Heart left ventricle (tissue), 16 donors: ENCODE data around the gene ACSL3. TPM values are rescaled to one million over a fixed set of nuclear protein-coding genes. Genes with fewer than 3 reads are reported as not detected.

Experiments
- ATAC-seq, 4 donors: fragments of 200-7000 bp; cut with Tn5 transposase; one replicate each; pipeline ENCODE4 v1.9.1; 2020 to 2022; ENCODE audit warnings: moderate library complexity in 4 of 4, mild to moderate bottlenecking in 3 of 4, moderate number of reproducible peaks in 1 of 4
- DNase-seq, 5 donors: peaks; one replicate each; pipeline ENCODE4 v3.0.0-alpha.2; 2020
- H3K27ac ChIP-seq, 12 donors: fragments of 200-600 bp; sonication (generic) in 4 of 12; one replicate each; pipeline versions ENCODE4 v1.5.0 to v1.8.0; 2016 to 2022; ENCODE audit warnings: mild to moderate bottlenecking in 2 of 12
- H3K27me3 ChIP-seq, 9 donors: fragments of 200-600 bp; sonication (generic) in 2 of 9; one replicate each; pipeline versions ENCODE4 v1.5.1 to v1.8.0; 2016 to 2022; ENCODE audit warnings: mild to moderate bottlenecking in 3 of 9
- H3K36me3 ChIP-seq, 9 donors: fragments of 200-600 bp; sonication (generic) in 2 of 9; one replicate each; pipeline versions ENCODE4 v1.5.0 to v1.8.0; 2018 to 2022; ENCODE audit warnings: mild to moderate bottlenecking in 2 of 9
- H3K4me1 ChIP-seq, 12 donors: fragments of 200-600 bp; sonication (generic) in 4 of 12; one replicate each; pipeline versions ENCODE4 v1.5.0 to v1.8.0; 2016 to 2022; ENCODE audit warnings: mild to moderate bottlenecking in 3 of 12
- H3K4me3 ChIP-seq, 12 donors: fragments of 200-600 bp; sonication (generic) in 4 of 12; one replicate each; pipeline versions ENCODE4 v1.5.0 to v1.8.0; 2017 to 2022; ENCODE audit warnings: mild to moderate bottlenecking in 9 of 12, moderate library complexity in 4 of 12
- H3K9me3 ChIP-seq, 12 donors: fragments of 200-600 bp; sonication (generic) in 4 of 12; one replicate each; pipeline versions ENCODE4 v1.5.0 to v1.8.0; 2016 to 2022; ENCODE audit warnings: mild to moderate bottlenecking in 1 of 12
- CTCF ChIP-seq, 12 donors: fragments of 200-600 bp; sonication (generic) in 4 of 12; IDR thresholded peaks; one replicate each; pipeline versions ENCODE4 v1.5.0 to v1.8.0; 2018 to 2022; ENCODE audit warnings: antibody characterized with exemption in 12 of 12, mild to moderate bottlenecking in 5 of 12
- POLR2A ChIP-seq, 2 donors: fragments of 450-650 bp; IDR thresholded peaks; one replicate each; pipeline ENCODE4 v1.6.1; 2017; ENCODE audit warnings: antibody characterized with exemption in 2 of 2, mild to moderate bottlenecking in 2 of 2, moderate library complexity in 2 of 2
- WGBS, 4 donors: extraction: QIAGEN DNeasy Blood & Tissue Kit in 2 of 4; methylation state at CpG; one replicate each; pipeline versions ENCODE4 v1.1.5 to v1.1.7; 2013 to 2018; 5-methylcytosine and 5-hydroxymethylcytosine counted together
- intact Hi-C, 10 donors: fragments of 100-400 bp; cut with DNase I; formaldehyde crosslinking; loops; one replicate each; pipeline versions ENCODE4 v1.11.1 to v1.14.2; 2022
- polyA plus RNA-seq, 2 donors: library from polyadenylated mRNA; stranded (reverse); fragments of 200-250 nt; gene quantifications; one replicate each; pipeline ENCODE4 v1.2.3, GENCODE V29; 2013
- total RNA-seq, 9 donors: library from RNA; depleted of rRNA in 2 of 9; stranded (reverse); fragments of >200 nt in 2 of 9; fragmentation: NEBNext Ultra II Directional in 3 of 9; extraction: Animal tissue kit (Norgen Biotek cat#: 25700) in 3 of 9; gene quantifications; one replicate each; pipeline versions ENCODE4 v1.1.0 to v1.2.4, GENCODE V29; 2016 to 2023
- donor health status: ischemic (EF 13 %, LVEDD 7.1; RV severe dilation, severe dysfunction).
- donor health status: healthy with polysubstance abuse.
- donor health status: DM: no; HTN: yes; CAD: no.
- donor health status: DM: no; HTN: no; CAD: no.
- donor health status: ischemic (EF 25% LVEDD 6.9; RV normal size, moderate dysfunction).
- donor health status: ischemic (EF 25% LVEDD 5.7; RV mildly dilated, moderate dysfunction).
- donor health status: healthy.
- donor health status: DM: yes; HTN: yes; CAD: no.
- donor health status: ischemic (EF 35%, LVEDD 5.7; RV mildly dilated, moderate dysfunction).
- donor health status: nonischemic (EF 11% LVEDD 7.7; RV severe dilation, severe dysfunction).
- donor health status: DM: yes; HTN: yes; CAD: no.
- donor health status: PGD.
- donor health status: ischemic (EF 29% LVEDD 5.4; RV normal size, mild dysfunction).
- donor health status: nonischemic (EF 23%, LVEDD 6.1; RV moderate dilation, normal function).

The ACSL3 gene
- total and polyA plus RNA-seq, 11 donors, result 12.0 to 56.8 (median 51.9) TPM

GRCh38 chr2:222876947-222877346, 16.1 kb downstream of the ACSL3 start:
- intact Hi-C loops, result no loop called here
- Histone ChIP-seq H3K9me3 (no peaks in the 10 kb centered on the region), H3K27me3 (no peaks in the 10 kb centered on the region), H3K4me3 (no peak overlapping the region), H3K27ac (no peak overlapping the region), H3K36me3 (no peaks in the 10 kb centered on the region), H3K4me1 (peaks cover 0 to 57% (median 25%) of the 10 kb centered on the region in 12 donors)
- ATAC-seq, result no peak
- no peak for DNase-seq
- TF ChIP-seq CTCF (IDR thresholded peaks at IDR 0.05) (no peak), POLR2A (IDR thresholded peaks at IDR 0.05) (no peak)

- H3K36me3 ChIP-seq, result no peaks in the 10 kb centered on the region
- DNase-seq, result no peak
- H3K27ac ChIP-seq, result no peak overlapping the region
- 75 to 84% (median 80%) methylated on average over 2 of the region's 2 CpGs for WGBS, 4 donors
- no peak for TF ChIP-seq POLR2A (IDR thresholded peaks at IDR 0.05)
- TF ChIP-seq CTCF (IDR thresholded peaks at IDR 0.05), result no peak
- H3K4me1 ChIP-seq, result peaks cover 0 to 58% (median 27%) of the 10 kb centered on the region in 12 donors
- ATAC-seq, result no peak
- no peaks in the 10 kb centered on the region for H3K9me3 ChIP-seq
- H3K4me3 ChIP-seq, result no peak overlapping the region
- no peaks in the 10 kb centered on the region for H3K27me3 ChIP-seq
- intact Hi-C loops, result no loop called here
Measured at GRCh38 chr2:222877556-222878300, 16.9 kb downstream of the ACSL3 start.

GRCh38 chr2:222878301-222878876, 17.6 kb downstream of the ACSL3 start:
- WGBS, 4 donors, result 79 to 87% (median 84%) methylated on average over 5 of the region's 5 CpGs
- Histone ChIP-seq H3K36me3 (no peaks in the 10 kb centered on the region), H3K27ac (no peak overlapping the region), H3K27me3 (no peaks in the 10 kb centered on the region), H3K4me3 (no peak overlapping the region), H3K4me1 (peaks cover 2 to 63% (median 30%) of the 10 kb centered on the region in 12 donors), H3K9me3 (no peaks in the 10 kb centered on the region)
- intact Hi-C loops, result no loop called here
- TF ChIP-seq POLR2A (IDR thresholded peaks at IDR 0.05) (no peak), CTCF (IDR thresholded peaks at IDR 0.05) (no peak)
- ATAC-seq (no peak), DNase-seq (no peak)

GRCh38 chr2:222878877-222879603, 18.2 kb downstream of the ACSL3 start:
- no peak overlapping the region for H3K4me3 ChIP-seq
- no peak overlapping the region for H3K27ac ChIP-seq
- no peaks in the 10 kb centered on the region for H3K36me3 ChIP-seq
- ATAC-seq (no peak), DNase-seq (no peak)
- peaks cover 2 to 70% (median 36%) of the 10 kb centered on the region in 12 donors for H3K4me1 ChIP-seq
- no peaks in the 10 kb centered on the region for H3K27me3 ChIP-seq
- intact Hi-C loops, result no loop called here
- no peaks in the 10 kb centered on the region for H3K9me3 ChIP-seq
- 87 to 91% (median 88%) methylated on average over 10 of the region's 10 CpGs for WGBS, 4 donors
- TF ChIP-seq POLR2A (IDR thresholded peaks at IDR 0.05) (no peak), CTCF (IDR thresholded peaks at IDR 0.05) (no peak)
